SK-N-MC (cell line): ENCODE data around the gene PCDHGA10.
"Not testable (repeated sequence)": the region's sequence is repeated elsewhere in the genome, so short reads cannot be mapped to it uniquely, and the experiment has no call there.

ENCODE experiments used
- EZH2 ChIP-seq: fragments of 200-600 bp; sonication (generic); IDR thresholded peaks from one replicate; pipeline ENCODE4 v1.6.1; 2017; ENCODE audit warnings: antibody characterized with exemption
- POLR2AphosphoS5 ChIP-seq: IDR thresholded peaks from 2 replicates; pipeline ENCODE4 v1.6.1; 2012; ENCODE audit warnings: mild to moderate bottlenecking, low read depth, low read length, borderline replicate concordance

DNA sequence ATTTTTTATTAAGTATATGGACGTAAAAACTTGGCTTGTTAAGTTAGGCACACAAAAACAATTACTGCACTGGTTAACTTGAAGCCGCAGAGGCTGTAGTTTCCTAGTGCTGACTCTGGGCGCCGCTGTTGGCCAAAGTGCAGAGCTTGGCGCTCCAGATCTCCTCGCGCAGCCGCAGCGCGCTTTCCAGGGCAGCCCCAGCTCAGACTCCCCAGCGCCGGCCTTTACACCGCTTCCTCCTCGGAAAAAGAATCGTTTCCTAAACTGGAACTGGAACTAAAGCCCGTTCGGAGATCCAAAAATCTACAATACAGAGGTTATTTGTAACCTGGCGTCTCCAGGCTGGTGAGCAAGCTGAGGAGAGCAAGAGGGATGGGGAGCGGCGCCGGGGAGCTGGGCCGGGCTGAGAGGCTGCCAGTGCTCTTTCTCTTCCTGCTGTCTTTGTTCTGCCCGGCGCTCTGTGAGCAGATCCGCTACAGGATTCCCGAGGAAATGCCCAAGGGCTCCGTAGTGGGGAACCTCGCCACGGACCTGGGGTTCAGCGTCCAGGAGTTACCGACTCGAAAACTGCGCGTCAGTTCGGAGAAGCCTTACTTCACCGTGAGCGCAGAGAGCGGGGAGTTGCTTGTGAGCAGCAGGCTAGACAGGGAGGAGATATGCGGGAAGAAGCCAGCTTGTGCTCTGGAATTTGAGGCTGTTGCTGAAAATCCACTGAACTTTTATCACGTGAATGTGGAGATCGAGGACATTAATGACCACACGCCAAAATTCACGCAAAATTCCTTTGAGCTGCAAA lies 14.8 kb upstream of the PCDHGA10 start, which contains the start of gene PCDHGB5:
- TF ChIP-seq EZH2, POLR2AphosphoS5: not testable (repeated sequence)
